Measurements from ENCODE around the gene MIAT. TPM values are rescaled to one million over a fixed set of nuclear protein-coding genes. Genes with fewer than 3 reads are reported as not detected.

The MIAT gene
- polyA plus RNA-seq, 2 of the 4 experiments (the other 2 are of a cell fraction): 1.5 to 2.2 TPM

GRCh38 chr22:26690654-26691376 lies 33.4 kb downstream of the MIAT start:
- ATAC-seq (no peak), DNase-seq (ENCODE audit: low read depth in 1 of 2, low spot score in 1 of 2) (no peak), FAIRE-seq (no peak)
- H3K27ac ChIP-seq: no peak overlapping the region
- no peak overlapping the region for H3K4me3 ChIP-seq
- ChIA-PET POLR2A (no interaction called here), CTCF (interaction anchor here (1.5 to 2.4 kb wide), 2 partner anchors 12 to 18 kb away, joined by 4 to 9 read pairs; no protein-coding TSS in a partner anchor)
- H3K9me3 ChIP-seq: no peaks in the 10 kb centered on the region
- H3K4me2 ChIP-seq: no peak overlapping the region
- TF ChIP-seq KDM5A (IDR thresholded peaks at IDR 0.05) (no peak), RFX5 (IDR thresholded peaks at IDR 0.05) (no peak), BCL3 (IDR thresholded peaks at IDR 0.05) (no peak), JUN (IDR thresholded peaks at IDR 0.05) (no peak), EP300 (IDR thresholded peaks at IDR 0.05) (no peak), CTCF (IDR thresholded peaks at IDR 0.05) (no peak), BHLHE40 (IDR thresholded peaks at IDR 0.05; ENCODE audit: low read depth, low read length) (no peak), HEYL (CRISPR knock-in tag; IDR thresholded peaks at IDR 0.05) (no peak), ZC3H11A (IDR thresholded peaks at IDR 0.05) (no peak), ZSCAN20 (CRISPR knock-in tag; IDR thresholded peaks at IDR 0.05) (no peak)
- TF ChIP-seq, protein P1, sequence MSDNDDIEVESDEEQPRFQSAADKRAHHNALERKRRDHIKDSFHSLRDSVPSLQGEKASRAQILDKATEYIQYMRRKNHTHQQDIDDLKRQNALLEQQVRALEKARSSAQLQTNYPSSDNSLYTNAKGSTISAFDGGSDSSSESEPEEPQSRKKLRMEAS (IDR thresholded peaks at IDR 0.05): no peak
- WGBS (ENCODE audit: missing lambda C conversion rate): 94% methylated on average over 3 of the region's 3 CpGs
- H3K4me1 ChIP-seq: 0 out of 3 replicates have a peak, but pooled peaks cover 6% of the 10 kb centered on the region

GRCh38 chr22:26691377-26691716 lies 34.0 kb downstream of the MIAT start:
- TF ChIP-seq ZNF302 (CRISPR knock-in tag; IDR thresholded peaks at IDR 0.05) (no peak), PHF8 (IDR thresholded peaks at IDR 0.05; ENCODE audit: borderline replicate concordance, low read depth) (no peak), EP300 (IDR thresholded peaks at IDR 0.05) (no peak), MYC (IDR thresholded peaks at IDR 0.05; ENCODE audit: borderline replicate concordance, low read length) (no peak), EHF (CRISPR knock-in tag; IDR thresholded peaks at IDR 0.05) (no peak), FOSB (CRISPR knock-in tag; IDR thresholded peaks at IDR 0.05) (no peak), HEYL (CRISPR knock-in tag; IDR thresholded peaks at IDR 0.05) (no peak), CTCF (IDR thresholded peaks at IDR 0.05) (no peak), RNF2 (IDR thresholded peaks at IDR 0.05; ENCODE audit: borderline replicate concordance, low read depth) (no peak), RFX5 (IDR thresholded peaks at IDR 0.05) (no peak), HOXA7 (CRISPR knock-in tag; IDR thresholded peaks at IDR 0.05) (no peak), KDM5A (IDR thresholded peaks at IDR 0.05) (no peak), MAZ (IDR thresholded peaks at IDR 0.05; ENCODE audit: borderline replicate concordance, low read depth, low read length) (no peak)
- no peak overlapping the region for H3K4me3 ChIP-seq
- WGBS (ENCODE audit: missing lambda C conversion rate): 94% methylated on average over 5 of the region's 6 CpGs
- H3K9me3 ChIP-seq: no peaks in the 10 kb centered on the region
- CTCF ChIA-PET: interaction anchor here (1.5 to 2.4 kb wide), 2 partner anchors 12 to 17 kb away, joined by 4 to 9 read pairs; no protein-coding TSS in a partner anchor
- ATAC-seq: no peak
- H3K27ac ChIP-seq: no peak overlapping the region
- FAIRE-seq: no peak
- H3K4me2 ChIP-seq: no peak overlapping the region
- H3K4me1 ChIP-seq: 0 out of 3 replicates have a peak, but pooled peaks cover 6% of the 10 kb centered on the region
- POLR2A ChIA-PET: no interaction called here
- DNase-seq (ENCODE audit: low read depth in 1 of 2, low spot score in 1 of 2): no peak

Data from A549 (cell line).